ENCODE measurements around the gene SPACA5.
"Not testable (repeated sequence)": the region's sequence is repeated elsewhere in the genome, so short reads cannot be mapped to it uniquely, and the experiment has no call there.

Gene SPACA5

DNA sequence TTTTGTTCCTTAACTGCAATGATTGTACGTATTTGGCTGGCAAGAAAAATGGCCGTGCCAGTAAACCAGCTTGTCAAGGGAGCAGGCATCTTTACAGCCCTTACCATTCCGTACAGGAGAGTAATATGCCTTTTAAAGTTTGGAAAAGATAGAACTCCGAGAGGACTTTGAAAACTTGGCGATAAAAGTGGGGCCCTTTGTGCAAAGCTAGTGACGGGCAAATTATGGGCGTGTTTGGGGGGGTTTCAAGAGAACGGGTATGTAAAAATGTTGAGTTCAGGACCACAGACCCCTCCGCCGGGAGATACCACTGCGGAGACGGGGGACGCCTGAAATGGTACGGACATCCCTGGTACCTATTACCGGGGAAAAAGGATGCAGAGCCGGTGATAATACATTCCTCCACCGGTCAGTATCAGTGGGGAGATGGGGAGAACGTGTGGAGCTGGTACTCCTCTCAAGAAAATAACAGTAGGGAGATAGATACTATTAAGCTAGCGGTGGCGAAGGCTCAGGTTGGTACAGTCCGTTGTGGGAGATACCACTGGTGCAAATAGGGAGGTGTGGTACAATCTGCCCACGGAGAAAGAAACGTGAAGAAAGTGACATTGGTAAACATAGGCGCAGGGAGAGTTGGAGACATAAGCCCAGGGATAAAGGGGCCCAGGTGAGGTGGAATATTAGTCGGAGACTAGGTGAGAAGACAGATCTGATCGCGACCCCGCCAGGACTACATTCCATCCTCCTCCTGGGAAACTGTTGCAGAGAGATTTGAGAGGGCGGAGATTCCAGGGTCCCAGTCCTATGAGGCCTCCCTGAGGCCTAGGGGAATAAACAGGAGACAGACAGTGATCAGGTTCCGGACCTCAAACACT is 14.5 kb downstream of the SPACA5 start:
- peak in 56 of 58 donors; percentile 7 to 85 (median 58) for DNase-seq

DNA sequence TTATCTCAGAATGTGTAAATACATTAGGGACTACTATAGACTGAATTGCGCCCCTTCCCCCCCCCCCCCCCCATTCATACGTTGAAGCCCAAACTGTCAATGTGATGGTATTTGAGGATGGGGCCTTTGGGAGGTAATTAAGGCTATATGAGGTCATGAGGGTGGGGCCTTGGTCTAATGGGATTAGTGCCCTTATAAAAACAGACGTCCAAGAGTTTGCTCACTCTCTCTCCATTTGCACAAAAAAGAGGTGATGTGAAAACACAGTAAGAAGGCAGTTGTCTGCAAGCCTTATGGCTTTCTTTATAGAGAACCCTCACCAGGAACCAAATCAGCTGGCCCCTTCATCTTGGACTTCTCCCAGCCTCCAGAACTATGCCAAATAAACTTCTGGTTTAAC is 15.3 kb downstream of the SPACA5 start:
- no peak for DNase-seq

DNA sequence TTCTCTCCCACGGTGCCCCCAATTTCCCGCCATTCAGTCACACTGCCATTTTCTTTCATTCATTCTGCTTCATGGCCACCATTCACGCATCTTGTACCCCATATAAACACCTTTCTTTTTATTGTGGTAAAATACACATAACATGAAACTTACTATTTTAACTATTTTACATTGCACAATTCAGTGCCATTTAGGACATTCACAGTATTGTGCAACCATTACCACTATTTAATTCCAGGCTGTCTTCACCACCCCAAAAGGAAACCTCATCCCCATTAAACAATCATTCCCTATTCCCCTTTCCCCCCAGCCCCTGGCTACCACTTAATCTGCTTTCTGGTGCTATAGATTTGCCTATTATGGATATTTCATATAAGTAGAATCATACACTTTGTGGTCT is 15.9 kb downstream of the SPACA5 start:
- no peak for DNase-seq

DNA sequence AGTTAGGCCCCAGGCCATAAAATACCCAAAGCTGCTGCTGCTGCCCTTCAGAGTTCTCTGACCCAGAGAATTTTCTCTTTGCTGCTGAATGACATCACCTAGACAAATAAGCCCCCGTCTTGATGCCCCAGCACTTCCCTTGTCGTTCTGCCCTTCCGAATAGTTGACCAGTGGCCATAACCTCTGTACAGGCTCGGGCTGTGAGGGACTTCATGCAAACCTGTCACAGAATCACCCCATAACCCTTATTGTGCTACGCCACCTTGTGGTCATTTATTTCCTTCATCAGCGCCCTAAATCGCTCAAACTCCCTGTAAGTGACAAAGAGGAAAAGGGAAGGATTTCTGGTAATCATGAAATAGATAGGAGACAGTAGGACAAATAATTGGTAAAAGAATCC is 18.8 kb downstream of the SPACA5 start:
- DNase-seq: peak in 34 of 58 donors; percentile 0 to 34 (median 8)

DNA sequence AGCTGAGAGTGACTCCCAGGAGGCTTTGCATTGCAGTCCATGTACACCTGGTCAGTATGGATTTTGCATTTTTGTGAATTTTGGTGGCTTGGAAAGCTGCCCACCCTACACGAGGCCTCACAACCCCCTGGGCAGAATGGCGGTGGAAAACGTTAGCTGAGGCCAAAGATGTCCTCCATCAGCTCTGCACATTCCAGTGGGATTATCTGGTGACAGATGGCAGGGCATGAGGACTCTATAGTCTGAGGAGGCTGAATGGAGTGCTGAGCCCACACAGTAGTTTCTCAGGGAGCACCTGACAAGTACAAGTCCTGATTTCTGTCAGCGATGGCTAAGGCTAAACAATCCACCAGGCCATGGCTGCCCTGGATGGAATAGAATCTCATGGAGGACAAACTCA is 20.8 kb downstream of the SPACA5 start:
- not testable (repeated sequence) for DNase-seq

DNA sequence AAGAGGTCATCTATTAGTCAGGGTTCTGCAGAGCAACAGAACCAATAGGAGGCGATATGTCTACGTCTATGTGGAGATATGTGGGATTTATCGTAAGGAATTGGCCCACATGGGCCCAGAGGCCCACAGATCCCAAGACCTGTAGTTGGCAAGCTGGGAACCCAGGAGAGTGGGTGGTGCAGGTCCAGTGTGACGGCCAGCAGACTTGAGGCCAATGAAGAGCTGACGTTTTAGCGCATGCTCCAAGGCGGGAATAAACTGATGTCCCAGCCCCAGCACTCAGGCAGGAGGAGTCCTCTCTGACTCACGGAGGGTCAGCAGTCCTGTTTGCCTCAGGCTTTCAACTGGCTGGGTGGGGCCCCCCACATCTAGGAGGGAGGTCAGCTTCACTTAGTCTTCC is 21.3 kb downstream of the SPACA5 start:
- no peak for DNase-seq

DNA sequence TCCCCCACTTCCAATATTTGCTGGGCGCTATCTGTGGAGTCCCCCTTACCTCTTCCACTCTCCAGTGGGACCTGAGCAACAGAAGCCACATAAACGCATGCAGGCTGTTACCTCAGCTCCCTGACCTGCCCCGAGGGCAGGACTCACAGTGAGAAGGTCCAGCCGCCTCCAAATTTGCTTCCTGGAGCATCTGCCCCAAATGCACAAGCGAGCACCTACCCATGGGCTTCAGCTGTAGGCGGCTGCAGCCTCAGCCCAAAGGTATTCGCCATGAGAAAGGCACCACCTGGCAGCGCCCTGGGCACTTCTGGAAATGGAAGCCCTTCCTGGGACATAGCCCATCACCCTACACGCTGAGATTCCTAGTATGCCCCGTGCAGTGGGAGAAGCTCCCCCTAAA is 23.4 kb downstream of the SPACA5 start:
- DNase-seq: no peak

DNA sequence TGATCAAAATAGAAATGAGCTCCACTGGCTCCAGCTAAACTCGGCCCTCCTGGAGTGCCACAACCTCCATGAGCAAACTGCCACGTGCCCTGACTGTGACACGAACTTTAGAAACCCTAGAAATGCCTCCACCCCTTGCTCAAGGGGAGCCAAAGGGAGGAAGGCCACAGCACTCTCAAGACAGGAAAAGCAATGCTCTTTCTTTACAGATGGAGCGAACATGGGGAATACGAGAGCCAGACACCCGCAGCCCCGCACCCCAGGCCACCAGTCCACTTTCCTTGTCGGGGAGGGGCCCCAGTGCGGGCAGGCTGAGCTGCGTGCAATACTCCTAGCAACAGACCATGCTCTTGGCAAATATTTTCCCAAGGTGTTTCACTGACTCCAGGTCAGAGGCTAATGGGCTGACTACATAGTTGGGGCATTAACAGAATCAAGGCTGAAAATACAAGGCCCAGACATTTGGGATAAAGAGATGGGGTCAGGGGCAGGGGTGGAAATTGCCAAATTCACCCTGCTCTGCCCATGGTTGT is 23.9 kb downstream of the SPACA5 start:
- DNase-seq: not testable (repeated sequence)

DNA sequence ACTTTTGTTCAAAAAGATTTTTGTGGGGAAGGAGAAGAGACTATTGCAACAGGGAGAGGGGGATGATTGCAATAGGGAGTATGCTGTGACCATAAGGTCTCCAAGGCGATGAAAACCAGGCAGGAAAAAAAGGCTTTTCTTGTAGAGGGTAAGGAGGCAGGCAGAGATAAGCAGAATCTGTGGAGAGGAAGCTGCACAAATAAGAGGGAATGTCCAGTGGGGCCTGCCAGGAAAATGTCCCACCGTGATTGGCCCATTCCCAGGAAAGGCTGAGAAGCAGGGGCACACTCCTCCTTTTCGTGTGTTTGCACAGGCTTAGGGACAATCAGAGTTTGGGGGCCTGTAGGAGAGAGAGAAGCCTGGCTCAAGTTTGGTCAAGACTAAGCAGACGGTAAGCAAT is 29.1 kb downstream of the SPACA5 start:
- DNase-seq: no peak

DNA sequence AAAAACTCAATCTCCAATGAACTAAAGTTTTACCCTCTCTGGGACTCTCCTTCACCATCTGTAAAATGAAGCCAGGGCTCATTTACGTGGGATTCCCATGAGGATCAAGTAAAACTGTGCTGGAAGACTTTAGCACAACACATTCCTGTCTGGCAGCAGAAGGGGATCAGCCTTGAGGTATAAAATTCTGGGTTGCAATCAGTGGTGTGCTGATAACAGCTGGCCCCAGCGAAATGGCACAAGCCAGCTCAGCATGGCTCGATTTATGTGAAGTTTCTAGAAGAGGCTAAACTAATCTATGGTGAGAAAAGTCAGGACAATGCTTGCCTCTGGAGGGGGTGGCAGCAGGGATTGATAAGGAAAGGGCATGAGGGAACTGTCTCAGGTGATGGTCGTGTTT is 36.3 kb downstream of the SPACA5 start:
- DNase-seq: no peak

DNA sequence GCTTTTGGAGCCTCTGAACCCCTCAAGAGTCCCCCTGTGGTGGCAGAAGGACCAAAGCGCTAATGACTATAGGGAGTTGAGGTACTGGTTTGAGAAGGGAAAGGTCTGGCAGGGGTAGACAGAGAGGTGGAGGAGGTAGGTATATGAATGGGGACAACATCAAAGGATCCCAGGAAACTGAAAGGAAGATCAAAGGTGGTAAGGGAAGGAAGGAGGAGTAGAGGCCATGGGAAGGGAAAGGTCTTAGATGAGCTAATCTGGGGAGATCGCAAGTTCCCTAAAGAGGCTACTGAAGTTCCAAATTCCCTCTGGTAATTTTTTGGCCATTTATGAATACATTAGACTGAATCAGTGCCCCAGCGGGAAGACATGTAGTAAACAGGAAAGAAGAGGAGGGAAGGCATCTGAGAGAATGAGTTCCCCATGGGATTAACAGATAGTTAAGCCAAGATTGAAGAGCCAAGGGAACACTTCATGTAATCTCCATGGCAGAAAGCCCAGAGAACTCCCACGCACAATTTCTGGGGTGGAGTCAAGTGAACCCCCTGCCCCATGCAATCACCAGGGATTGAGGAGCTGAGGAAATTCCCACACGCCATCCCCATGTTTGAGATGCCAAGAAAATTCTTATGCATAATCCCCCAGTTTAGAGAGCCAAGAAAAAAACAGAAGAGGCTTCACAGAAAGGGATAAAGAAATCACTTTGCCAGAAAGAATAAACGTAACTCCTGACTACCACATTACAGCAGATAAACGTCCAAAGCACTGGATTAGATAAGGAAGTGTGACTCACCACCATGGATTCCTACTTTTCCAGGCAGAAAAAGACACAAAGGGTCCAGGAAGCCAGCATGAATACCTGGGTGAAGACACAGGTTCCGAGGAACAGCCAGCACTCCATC is 38.9 kb downstream of the SPACA5 start:
- DNase-seq: no peak

DNA sequence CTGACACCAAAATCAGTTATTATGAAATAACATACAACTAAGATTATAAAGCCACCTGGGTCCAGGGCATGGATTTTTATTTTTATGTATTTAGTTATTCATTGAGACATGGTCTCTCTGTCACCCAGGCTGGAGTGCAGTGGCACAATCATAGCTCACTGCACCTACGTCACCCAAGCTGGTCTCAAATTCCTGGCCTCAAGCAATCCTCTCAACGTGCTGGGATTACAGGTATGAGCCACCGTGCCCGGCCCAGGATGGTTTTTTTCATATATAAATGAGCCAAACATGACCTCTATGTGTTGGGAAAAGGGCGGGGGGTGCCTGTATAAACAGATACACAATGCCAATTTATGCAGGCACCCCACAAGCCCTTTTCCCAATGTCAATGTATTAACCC is 40.1 kb downstream of the SPACA5 start:
- DNase-seq: no peak

DNA sequence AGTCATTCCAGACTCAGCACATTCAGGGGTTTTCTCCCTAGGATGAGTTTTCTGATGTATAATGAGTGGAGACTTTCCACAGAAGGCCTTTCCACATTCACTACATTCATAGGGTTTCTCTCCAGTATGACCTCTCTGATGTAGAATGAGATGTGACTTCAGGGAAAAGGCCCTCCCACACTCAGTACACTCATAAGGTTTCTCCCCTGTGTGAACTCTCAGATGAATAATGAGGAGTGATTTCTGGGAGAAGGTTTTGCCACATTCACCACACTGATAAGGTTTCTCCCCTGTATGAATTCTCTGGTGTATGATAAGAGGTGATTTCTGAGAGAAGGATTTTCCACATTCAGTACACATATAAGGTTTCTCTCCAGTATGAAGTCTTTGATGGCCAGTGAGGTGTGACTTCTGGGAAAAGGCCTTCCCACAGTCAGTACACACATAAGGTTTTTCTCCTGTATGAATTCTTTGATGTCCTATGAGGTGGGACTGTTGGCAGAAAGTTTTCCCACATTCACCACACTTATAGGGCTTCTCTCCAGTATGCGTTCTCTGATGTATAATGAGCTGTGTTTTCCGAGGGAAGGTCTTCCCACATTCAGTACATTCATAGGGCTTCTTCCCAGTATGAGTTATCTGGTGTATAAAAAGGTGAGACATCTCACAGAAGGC is 52.0 kb downstream of the SPACA5 start:
- DNase-seq: no peak

DNA sequence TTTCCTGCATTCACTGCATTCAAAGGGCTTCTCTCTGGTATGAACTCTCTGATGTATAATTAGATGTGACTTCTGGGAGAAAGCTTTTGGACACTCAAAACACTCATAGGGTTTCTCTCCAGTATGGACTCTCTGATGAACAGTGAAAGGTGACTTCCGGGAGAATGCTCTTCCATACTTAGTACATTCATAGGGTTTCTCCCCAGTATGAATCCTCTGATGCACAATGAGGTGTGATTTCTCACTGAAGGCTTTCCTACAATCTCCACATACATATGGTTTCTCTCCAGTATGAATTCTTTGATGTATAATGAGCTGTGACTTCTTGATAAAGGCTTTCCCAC is 52.5 kb downstream of the SPACA5 start:
- DNase-seq: no peak

Measured in anterior cingulate cortex (tissue), 58 donors.